GM21515 (cell line): ENCODE results near the gene APBA1.
"Not testable (repeated sequence)": the region's sequence is repeated elsewhere in the genome, so short reads cannot be mapped to it uniquely, and the experiment has no call there.

ENCODE experiments used
- ATAC-seq: cut with Tn5 transposase; IDR thresholded peaks from one replicate; pipeline ENCODE4 v1.9.1; 2021; ENCODE audit not compliant: unreplicated experiment

Gene APBA1

DNA sequence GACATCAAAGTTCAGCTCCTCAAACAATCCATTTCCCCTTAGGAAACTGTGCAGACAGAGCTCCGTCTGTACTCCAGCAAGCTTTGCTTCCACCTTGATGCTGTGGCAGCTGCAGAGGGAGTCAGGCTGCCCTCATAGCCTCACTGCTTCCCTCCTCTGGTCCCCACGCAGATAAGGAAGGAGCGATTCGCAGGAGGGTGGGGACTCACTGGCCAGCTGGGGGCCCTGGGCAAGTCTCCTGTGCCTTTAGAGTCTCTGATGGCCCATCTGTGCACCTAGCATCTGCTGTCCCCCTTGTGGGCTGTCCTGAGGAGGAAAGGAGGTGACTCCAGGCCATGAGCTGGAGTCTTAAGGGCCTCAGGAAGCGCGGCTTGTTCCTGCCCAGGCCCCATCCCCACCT lies 225.7 kb downstream of the APBA1 start:
- no peak for ATAC-seq

DNA sequence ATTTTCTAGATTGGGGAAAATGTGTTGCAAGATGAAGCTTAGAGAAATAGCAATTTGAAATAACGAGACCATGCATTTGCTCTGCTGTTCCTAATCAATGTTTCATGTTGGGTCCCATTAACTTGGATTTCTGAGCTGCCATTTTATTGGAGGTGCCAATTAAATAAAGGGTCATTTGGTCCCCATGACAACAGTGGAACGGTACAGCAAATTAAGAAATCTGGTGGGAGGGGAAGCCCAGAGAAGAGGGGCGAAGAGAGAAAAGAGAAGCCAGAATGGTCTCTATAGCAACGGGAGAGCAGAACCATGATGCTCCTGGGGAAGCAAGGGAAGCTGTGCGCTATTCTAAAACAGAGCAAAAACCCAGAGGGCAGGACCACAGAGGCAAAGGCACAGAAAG lies 226.9 kb downstream of the APBA1 start:
- no peak for ATAC-seq

GRCh38 chr9:69444791-69445190 lies 227.4 kb downstream of the APBA1 start:
- no peak for ATAC-seq

DNA sequence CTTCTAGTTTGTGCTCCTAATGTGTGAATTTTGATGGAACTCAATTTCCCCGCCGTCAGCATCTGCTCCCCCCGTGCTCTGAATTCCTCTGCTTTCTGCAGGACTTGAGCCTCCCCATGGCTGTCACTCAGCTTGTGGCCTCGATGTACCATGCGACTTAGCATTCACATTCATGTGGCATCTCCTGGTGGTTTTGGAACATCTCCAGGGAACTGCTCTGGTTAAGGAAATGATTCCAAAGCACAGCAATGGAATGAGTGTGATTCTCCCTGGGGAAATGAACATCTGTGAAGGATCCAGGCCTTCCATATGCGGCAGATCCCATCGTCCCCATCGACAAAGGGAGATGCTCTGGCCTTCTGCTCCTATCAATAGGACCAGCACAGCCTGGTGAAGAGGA lies 228.2 kb downstream of the APBA1 start:
- ATAC-seq: no peak

DNA sequence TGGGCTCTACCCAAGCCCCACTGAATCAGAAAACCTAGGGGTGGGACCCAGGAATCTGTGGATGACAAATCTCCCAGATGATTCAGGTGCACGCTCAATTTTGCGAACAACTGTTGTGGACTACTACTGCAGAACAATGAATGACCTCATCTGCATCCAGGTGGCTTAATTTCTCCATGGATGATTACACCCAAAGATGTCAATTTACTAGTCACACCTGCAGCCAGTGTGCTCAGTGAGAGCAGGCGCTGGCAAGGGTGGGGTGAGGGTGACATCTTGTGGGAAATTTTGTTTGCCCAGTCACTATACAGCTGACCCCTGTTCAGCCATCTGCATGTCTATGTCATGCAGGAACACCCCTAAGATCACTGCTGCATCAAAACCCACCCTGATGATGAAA lies 229.0 kb downstream of the APBA1 start:
- no peak for ATAC-seq

DNA sequence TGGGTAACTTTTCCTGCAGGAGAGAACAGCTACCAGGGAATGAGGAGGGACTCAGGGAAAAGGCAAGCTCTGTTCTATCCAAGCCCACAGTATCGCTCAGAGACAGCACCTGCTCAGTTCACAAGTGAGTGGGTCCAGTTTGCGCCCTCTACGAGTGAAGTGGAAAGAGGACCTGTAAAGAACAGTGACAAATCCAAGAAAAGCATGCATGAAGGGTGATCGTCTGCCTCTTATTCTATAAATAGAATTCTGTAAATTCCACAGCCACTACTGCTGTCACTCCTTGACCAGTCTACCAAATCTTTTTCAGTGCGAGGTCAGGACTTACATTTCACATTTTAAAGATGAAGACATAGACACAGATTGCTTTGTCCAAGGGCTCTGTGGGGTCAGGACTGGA lies 229.7 kb downstream of the APBA1 start:
- ATAC-seq: no peak

DNA sequence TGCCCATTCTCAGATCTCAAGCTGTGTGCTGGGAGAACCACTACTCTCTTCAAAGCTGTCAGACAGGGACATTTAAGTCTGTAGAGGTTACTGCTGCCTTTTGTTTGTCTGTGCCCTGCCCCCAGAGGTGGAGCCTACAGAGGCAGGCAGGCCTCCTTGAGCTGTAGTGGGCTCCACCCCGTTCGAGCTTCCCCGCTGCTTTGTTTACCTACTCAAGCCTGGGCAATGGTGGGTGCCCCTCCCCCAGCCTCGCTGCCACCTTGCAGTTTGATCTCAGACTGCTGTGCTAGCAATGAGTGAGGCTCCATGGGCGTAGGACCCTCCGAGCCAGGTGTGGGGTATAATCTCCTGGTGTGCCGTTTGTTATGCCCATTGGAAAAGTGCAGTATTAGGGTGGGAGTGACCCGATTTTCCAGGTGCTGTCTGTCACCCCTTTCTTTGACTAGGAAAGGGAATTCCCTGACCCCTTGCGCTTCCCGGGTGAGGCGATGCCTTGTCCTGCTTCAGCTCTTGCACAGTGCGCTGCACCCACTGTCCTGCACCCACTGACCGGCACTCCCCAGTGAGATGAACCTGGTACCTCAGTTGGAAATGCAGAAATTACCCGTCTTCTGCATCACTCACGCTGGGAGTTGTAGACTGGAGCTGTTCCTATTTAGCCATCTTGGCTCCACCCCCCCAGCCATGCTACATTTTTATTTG lies 231.8 kb downstream of the APBA1 start:
- ATAC-seq: not testable (repeated sequence)

DNA sequence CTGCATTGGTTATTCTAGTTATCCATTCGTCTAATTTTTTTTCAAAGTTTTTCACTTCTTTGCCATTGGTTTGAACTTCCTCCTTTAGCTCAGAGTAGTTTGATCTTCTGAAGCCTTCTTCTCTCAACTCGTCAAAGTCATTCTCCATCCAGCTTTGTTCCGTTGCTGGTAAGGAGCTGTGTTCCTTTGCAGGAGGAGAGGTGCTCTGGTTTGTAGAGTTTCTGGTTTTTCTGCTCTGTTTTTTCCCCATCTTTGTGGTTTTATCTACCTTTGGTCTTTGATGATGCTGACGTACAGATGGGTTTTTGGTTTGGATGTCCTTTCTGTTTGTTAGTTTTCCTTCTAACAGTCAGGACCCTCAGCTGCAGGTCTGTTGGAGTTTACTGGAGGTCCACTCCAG lies 232.5 kb downstream of the APBA1 start:
- not testable (repeated sequence) for ATAC-seq

DNA sequence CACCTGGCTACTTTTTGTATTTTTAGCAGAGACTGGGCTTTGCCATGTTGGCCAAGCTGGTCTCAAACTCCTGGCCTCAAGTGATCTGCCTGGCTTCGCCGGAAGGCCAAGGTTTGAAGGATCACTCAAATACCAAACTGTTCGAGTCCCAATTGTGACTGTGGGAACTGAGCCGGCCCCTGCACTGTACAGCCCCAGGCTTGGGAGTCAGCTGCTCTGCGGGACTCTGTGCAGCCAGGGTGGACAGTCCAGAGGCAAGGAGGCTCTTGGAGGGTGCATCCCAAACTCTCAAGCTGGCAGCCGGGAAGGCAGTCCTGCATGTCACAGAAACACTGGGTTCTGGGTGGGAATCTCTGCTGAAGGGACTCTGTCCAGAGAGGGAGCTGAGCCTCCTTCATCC lies 238.2 kb downstream of the APBA1 start:
- ATAC-seq: no peak

GRCh38 chr9:69433392-69433791 lies 238.8 kb downstream of the APBA1 start:
- ATAC-seq: no peak

DNA sequence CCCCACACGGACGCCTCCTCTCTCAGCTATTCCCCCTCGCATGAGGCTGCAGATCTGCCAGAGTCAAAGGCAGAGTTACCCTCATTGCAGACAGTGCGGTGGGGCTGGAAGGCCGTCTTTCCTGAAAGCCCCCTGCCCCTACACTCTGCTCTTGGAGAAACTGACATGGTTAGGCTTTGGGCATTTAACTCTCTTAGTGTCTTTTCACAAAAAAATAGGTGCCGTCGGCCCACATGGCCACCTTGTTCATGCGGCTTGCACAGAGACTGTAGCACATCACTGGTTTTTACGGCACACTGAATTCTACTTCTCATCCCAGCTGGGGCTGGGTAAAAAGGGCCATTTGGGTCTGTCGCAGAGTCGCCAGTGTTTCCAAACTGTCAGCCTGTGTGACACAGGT lies 239.5 kb downstream of the APBA1 start:
- no peak for ATAC-seq

DNA sequence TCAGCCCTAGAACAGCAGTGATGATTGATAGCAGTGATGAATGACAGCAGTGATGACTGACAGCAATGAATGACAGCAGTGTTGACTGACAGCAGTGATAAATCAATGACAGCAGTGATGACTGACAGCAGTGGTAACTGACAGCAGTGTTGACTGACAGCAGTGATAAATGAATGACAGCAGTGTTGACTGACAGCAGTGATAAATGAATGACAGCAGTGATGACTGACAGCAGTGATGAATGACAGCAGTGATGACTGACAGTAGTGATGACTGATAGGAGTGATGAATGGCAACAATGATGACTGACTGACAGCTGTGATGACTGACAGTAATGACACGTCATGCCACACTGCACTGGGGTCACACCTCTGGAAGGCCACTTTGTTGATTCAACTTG lies 240.4 kb downstream of the APBA1 start:
- ATAC-seq: no peak

- no peak for ATAC-seq
Measured at GRCh38 chr9:69431203-69431602, 241.0 kb downstream of the APBA1 start.

DNA sequence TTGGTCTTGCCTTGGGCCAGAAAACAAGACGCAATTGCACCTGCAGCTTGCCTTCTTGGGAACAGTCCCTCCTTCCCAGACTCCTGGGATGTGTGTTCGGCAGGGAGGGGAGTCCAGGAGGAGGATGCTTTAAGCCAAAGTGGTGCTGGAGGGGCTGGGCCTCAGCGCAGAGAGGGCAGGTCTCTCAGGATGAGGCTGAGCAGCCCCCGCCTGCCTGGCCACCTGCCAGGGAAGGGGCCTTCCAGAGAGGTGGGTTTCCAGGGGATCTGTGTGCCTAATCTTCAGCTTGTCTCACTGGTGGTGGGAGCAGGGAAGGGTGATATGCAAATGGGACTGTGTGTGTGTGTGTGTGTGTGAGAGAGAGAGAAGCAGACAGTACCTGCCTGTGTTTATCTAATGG lies 242.0 kb downstream of the APBA1 start:
- ATAC-seq: no peak

DNA sequence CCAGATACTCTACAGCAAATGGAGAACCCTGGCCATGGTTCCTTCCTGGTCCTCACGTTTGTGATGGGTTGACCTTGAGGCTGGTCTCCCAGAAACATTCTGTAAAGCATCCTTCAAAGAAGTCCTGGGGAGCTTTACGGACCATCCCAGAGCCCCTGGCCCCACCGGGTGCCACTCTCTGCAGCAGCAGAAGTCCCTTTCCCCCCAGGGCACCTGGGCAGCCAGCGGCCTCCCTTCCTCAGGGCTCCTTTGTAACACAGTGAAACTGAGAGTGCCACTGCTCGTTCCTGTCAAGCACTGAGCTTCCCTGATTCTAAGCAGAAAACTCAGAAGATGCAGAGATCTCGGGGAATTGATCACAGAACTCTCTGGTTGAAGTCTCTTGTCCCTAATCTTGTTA lies 242.9 kb downstream of the APBA1 start:
- no peak for ATAC-seq

GRCh38 chr9:69428017-69428785 lies 244.0 kb downstream of the APBA1 start:
- no peak for ATAC-seq

- no peak for ATAC-seq
Measured at GRCh38 chr9:69427286-69427685, 244.9 kb downstream of the APBA1 start.

GRCh38 chr9:69425136-69425801 lies 246.9 kb downstream of the APBA1 start:
- ATAC-seq: no peak

DNA sequence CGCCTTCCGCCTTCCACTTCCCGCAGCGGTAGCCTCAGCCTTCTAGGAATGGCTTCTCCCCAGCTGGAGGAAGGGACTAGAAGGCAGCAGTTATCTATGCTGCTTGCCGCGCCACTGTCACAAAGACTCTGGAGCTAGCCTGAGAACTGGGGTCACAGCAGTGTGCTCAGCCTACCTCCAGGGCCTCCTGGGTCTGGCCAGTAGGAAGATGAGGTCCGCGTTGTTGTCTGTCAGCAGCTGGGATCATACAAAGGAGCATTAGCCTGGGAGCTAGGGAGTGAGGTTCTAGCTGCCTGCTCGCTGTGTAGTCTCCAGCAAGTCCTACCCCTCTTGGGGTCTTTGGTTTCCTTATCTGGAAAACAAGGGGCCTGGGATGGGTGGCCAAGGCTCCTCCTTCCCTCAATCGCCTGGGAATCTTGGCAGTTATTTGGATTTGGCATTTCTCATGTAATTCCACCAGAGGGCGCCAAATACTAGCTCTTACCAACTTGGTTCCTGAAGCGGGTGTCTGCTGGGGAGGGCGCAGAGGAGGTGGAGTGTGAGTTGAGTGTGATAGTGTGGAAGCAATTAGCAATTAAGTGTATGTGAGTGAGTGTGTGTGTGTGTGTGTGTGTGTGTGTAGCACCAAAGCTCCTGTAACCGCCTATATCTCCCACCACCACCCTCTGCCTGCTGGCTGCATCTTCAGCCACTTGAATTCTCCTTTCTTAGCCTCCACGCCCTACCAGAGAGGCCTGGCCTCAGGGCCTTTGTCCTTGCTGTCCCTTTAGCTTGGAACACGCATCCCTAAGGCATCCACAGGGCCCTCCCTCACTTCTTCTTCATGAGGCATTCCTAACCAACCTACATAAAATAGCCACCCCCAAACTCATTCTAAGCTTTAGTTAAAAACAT lies 250.0 kb downstream of the APBA1 start:
- peak; percentile 67 for ATAC-seq

GRCh38 chr9:69420611-69421270 lies 251.4 kb downstream of the APBA1 start:
- no peak for ATAC-seq

DNA sequence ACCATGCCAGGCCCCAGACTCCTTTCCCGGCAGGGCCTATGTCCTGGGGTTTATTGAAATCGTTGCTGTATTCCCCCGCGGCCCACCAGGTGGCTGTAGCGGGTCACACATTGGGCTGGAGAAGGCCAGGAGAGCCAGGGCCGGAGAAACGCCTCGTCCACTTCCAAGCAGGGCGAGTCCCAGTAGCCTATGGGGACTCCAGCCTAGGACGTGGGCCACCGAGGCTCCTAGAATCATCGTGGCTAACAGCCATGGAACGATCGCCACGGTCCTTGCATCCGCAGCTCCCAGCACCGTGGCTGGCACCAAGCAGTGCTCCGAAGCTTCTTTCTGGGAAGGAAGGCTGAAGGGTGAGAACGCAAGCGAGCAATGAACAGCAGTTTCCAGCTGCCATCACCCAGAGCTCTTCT lies 259.4 kb downstream of the APBA1 start:
- no peak for ATAC-seq
